ENCODE results near the gene PRG2.

Gene PRG2

DNA sequence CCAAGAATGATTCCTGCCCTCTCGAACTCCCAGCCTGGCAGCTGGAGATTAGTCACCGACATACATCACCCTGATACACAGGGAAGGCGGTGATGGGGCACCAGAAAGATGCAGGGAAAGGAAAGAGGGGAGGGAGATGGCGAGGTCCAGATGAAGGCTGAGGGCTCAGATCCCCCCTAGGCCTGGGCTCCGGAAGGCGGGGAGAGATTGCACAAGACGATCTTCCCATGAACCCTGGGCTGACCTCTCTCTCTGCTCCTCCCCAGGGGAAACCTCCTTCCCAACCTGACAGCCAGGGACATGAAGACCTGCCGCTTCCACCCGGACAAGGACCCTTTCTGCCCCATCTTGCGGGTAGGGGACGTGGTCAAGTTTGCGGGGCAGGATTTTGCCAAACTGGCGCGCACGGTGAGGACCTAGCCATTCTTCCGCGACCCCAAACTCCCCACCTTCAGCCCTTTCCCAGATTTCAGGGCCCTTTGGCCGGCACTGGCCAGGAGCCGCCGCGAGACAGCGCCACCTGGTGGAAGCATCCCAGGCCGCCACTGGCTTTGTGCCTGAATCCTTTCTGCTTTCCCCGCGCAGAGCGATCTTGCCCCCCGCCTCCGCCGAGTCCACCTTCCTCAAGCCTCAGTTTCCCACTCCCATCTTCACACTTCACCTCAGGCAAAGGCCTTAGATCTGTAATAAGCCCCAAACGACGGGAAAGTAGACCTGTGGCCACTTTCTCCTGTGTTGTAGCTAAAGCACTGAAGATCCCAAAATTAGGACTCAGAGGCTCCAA, 40.8 kb downstream of the PRG2 start:
- DNase-seq (ENCODE audit: low read depth in 2 of 2), result peak; percentile 47 to 56
- TF ChIP-seq, protein P1, sequence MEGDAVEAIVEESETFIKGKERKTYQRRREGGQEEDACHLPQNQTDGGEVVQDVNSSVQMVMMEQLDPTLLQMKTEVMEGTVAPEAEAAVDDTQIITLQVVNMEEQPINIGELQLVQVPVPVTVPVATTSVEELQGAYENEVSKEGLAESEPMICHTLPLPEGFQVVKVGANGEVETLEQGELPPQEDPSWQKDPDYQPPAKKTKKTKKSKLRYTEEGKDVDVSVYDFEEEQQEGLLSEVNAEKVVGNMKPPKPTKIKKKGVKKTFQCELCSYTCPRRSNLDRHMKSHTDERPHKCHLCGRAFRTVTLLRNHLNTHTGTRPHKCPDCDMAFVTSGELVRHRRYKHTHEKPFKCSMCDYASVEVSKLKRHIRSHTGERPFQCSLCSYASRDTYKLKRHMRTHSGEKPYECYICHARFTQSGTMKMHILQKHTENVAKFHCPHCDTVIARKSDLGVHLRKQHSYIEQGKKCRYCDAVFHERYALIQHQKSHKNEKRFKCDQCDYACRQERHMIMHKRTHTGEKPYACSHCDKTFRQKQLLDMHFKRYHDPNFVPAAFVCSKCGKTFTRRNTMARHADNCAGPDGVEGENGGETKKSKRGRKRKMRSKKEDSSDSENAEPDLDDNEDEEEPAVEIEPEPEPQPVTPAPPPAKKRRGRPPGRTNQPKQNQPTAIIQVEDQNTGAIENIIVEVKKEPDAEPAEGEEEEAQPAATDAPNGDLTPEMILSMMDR (IDR thresholded peaks at IDR 0.05; ENCODE audit: low read depth, low read length), result peak; percentile 95
- H3K4me3 ChIP-seq (replicated peaks in 1 of 2; ENCODE audit: low read depth in 2 of 2, low read length in 2 of 2), result no peak overlapping the region

DNA sequence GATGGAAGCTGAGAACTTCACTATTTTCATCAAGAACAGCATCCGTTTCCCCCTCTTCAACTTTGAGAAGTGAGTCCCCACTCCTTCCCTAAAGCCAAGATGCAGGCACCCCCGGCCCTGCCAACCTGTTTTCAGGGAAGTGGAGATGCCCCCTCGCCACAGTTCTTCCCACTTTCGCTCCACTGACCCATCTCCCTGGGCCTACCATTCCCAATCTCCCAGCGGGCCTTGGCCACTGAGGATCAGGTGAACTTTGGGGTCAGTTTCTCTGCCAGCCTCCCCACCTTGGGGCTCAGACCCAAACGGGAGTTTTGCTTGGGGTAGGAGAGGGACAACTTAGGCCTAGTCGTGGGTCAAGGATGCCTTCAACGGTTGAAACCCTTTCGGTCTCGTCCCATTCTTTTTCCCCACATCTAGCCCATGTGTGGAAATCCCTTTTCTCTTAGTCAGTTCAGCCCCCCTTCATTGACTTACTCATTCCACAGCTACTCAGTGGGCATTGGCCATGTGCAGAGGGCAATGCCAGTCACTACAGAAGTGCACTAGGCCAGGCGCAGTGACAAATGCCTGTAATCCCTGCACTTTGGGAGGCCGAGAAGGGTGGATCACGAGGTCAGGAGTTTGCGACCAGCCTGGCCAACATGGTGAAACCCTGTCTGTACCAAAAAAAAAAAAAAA, 41.7 kb downstream of the PRG2 start:
- peak in 1 of 2 donors; percentile 9 for DNase-seq (ENCODE audit: low read depth in 2 of 2)
- no peak overlapping the region for H3K4me3 ChIP-seq (replicated peaks in 1 of 2; ENCODE audit: low read depth in 2 of 2, low read length in 2 of 2)
- TF ChIP-seq, protein P1 (IDR thresholded peaks at IDR 0.05; ENCODE audit: low read depth, low read length), result no peak

DNA sequence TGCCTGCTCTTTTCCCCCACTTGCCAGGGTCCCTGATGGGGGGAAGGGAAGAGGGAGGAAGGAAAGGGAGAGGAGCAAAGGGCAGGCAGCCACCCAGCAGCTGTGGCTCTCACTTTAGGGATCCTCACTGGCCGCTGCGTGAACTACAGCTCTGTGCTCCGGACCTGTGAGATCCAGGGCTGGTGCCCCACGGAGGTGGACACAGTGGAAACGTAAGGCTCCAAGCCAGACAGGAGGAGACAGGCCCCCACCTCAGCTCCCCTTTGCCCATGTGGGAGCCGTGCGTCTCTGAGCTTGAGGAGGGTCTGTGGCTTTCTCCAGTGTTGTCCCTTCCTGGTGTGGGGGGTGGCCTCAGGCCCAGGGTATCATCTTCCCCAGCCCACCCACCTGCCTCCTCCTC, 42.4 kb downstream of the PRG2 start:
- TF ChIP-seq, protein P1 (IDR thresholded peaks at IDR 0.05; ENCODE audit: low read depth, low read length), result no peak
- DNase-seq (ENCODE audit: low read depth in 2 of 2), result no peak
- H3K4me3 ChIP-seq (replicated peaks in 1 of 2; ENCODE audit: low read depth in 2 of 2, low read length in 2 of 2), result no peak overlapping the region

DNA sequence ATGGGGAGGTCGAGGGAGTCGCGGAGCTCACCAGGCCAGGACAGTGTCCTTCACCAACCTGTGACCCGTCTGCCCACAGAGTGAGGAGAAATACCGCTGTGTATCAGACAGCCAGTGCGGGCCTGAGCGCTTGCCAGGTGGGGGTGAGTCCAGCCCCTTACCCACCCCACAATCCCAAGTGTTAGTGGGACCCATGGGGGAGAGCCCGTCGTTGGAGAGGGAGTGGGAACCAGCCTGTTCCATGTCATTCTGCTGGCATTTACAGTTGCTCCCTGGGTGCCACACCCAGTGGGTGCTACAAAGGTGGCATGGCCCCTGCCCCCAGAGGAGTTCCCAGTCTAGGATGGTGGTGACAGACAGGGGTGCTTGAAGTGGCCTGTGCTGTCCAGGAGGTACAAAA, 43.1 kb downstream of the PRG2 start:
- TF ChIP-seq, protein P1 (IDR thresholded peaks at IDR 0.05; ENCODE audit: low read depth, low read length), result no peak
- no peak for DNase-seq (ENCODE audit: low read depth in 2 of 2)
- no peak overlapping the region for H3K4me3 ChIP-seq (replicated peaks in 1 of 2; ENCODE audit: low read depth in 2 of 2, low read length in 2 of 2)

DNA sequence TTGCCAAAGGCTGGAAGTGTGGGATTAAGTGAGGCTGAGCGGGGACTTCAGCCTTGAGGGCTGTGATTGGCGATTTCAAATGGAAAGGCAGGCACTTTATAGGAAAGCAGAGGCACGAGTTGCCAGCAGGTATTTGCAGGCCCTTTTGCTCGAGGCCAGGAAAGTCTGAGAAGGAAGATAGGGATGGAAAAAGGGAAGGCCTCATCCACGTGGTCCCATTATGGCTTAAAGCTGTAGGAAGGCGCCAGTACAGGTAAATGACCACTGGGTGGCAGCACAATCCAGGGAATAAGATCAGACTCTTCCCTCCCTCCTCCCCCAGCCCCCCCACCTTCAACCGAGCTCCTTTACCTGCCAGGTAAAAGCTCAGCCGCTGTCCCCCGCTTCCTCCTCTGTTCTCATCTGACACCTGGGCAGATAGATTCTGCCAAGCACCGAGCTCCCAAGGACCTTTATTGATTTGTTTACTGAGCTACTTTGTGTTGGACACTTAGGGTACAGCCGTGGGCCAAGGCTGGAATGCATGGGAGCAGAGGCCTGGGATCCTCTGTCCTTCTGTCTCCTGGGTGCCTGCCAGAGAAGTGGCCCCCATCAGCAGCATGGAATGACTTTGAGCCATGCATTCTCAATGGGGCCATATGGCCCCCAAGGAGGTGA, 44.8 kb downstream of the PRG2 start:
- TF ChIP-seq, protein P1 (IDR thresholded peaks at IDR 0.05; ENCODE audit: low read depth, low read length), result peak; percentile 62
- no peak overlapping the region for H3K4me3 ChIP-seq (replicated peaks in 1 of 2; ENCODE audit: low read depth in 2 of 2, low read length in 2 of 2)
- peak; percentile 76 to 78 for DNase-seq (ENCODE audit: low read depth in 2 of 2)

DNA sequence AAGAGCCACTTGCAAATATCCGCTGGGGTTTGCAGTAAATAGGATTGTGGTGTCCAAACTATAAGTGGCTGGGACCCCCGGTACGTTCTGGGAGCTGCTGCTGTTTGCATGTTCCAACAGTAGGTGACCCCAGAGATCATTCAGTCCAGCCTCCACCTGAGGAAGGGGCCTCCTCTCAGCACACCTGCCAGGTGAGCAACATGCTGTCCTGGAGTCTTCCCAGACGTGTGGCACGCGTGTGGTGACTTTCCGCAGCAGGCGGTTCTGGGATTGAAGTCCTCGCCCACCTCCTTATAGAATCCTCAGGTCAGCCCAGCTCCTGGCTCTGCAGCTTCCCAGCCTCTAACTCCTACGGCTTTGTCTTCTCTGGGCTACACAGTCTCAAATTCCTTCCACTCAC, 45.6 kb downstream of the PRG2 start:
- TF ChIP-seq, protein P1 (IDR thresholded peaks at IDR 0.05; ENCODE audit: low read depth, low read length), result no peak
- DNase-seq (ENCODE audit: low read depth in 2 of 2), result no peak
- H3K4me3 ChIP-seq (replicated peaks in 1 of 2; ENCODE audit: low read depth in 2 of 2, low read length in 2 of 2), result no peak overlapping the region

Measured in cardiac fibroblast (primary cell).